WTC11 (cell line): ENCODE data around the gene FARP2.

Experiments used
- CBFB ChIP-seq: sonication (generic); formaldehyde crosslinking; IDR thresholded peaks from 2 replicates; pipeline ENCODE4 v1.8.1; 2022; ENCODE audit warnings: mild to moderate bottlenecking, low read depth, missing genetic modification reagents
- CREM ChIP-seq: sonication (generic); formaldehyde crosslinking; IDR thresholded peaks from 2 replicates; pipeline ENCODE4 v1.8.1; 2022; ENCODE audit warnings: mild to moderate bottlenecking, missing genetic modification reagents, moderate library complexity
- FOXJ3 ChIP-seq: sonication (generic); formaldehyde crosslinking; IDR thresholded peaks from 2 replicates; pipeline ENCODE4 v1.9.0; 2021; ENCODE audit warnings: missing genetic modification reagents, mild to moderate bottlenecking, borderline replicate concordance
- FOXP1 ChIP-seq: sonication (generic); formaldehyde crosslinking; IDR thresholded peaks from 2 replicates; pipeline ENCODE4 v1.8.0; 2022; ENCODE audit warnings: missing genetic modification reagents, mild to moderate bottlenecking, moderate library complexity, borderline replicate concordance
- IRF2 ChIP-seq: sonication (generic); formaldehyde crosslinking; IDR thresholded peaks from 2 replicates; pipeline ENCODE4 v1.8.0; 2022; ENCODE audit warnings: low read depth, missing genetic modification reagents, borderline replicate concordance
- MYBL2 ChIP-seq: sonication (generic); formaldehyde crosslinking; IDR thresholded peaks from 2 replicates; pipeline ENCODE4 v1.8.1; 2023; ENCODE audit warnings: mild to moderate bottlenecking, moderate library complexity, missing genetic modification reagents
- NFYB ChIP-seq: sonication (generic); formaldehyde crosslinking; conservative IDR thresholded peaks from 2 replicates; pipeline ENCODE4 v1.8.0; 2022; ENCODE audit warnings: low read depth, missing genetic modification reagents
- SP1 ChIP-seq: sonication (generic); formaldehyde crosslinking; conservative IDR thresholded peaks from 2 replicates; pipeline ENCODE4 v1.8.1; 2022; ENCODE audit warnings: missing genetic modification reagents
- TCF7 ChIP-seq: sonication (generic); formaldehyde crosslinking; IDR thresholded peaks from 2 replicates; pipeline ENCODE4 v1.8.0; 2022; ENCODE audit warnings: mild to moderate bottlenecking, low read depth, missing genetic modification reagents, moderate library complexity
- TF ChIP-seq, protein P1 (sequence below): fragments of 200-600 bp; IDR thresholded peaks from 2 replicates; pipeline ENCODE4 v1.8.0; 2022; ENCODE audit warnings: antibody characterized with exemption

- TF ChIP-seq SP1 (CRISPR knock-in tag) (no peak), IRF2 (no peak), FOXJ3 (CRISPR knock-in tag) (no peak), MYBL2 (CRISPR knock-in tag) (no peak), CBFB (CRISPR knock-in tag) (no peak), CREM (no peak), NFYB (CRISPR knock-in tag) (no peak), FOXP1 (no peak), TCF7 (CRISPR knock-in tag) (no peak)
- TF ChIP-seq, protein P1, sequence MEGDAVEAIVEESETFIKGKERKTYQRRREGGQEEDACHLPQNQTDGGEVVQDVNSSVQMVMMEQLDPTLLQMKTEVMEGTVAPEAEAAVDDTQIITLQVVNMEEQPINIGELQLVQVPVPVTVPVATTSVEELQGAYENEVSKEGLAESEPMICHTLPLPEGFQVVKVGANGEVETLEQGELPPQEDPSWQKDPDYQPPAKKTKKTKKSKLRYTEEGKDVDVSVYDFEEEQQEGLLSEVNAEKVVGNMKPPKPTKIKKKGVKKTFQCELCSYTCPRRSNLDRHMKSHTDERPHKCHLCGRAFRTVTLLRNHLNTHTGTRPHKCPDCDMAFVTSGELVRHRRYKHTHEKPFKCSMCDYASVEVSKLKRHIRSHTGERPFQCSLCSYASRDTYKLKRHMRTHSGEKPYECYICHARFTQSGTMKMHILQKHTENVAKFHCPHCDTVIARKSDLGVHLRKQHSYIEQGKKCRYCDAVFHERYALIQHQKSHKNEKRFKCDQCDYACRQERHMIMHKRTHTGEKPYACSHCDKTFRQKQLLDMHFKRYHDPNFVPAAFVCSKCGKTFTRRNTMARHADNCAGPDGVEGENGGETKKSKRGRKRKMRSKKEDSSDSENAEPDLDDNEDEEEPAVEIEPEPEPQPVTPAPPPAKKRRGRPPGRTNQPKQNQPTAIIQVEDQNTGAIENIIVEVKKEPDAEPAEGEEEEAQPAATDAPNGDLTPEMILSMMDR, result no peak
These were observed 100.5 kb downstream of the FARP2 start for GRCh38 chr2:241456546-241456945.
